Muscle of back (tissue), 11 donors: ENCODE measurements around the gene AMOTL2. TPM values are rescaled to one million over a fixed set of nuclear protein-coding genes. Genes with fewer than 3 reads are reported as not detected.

Experiments
- DNase-seq, 3 donors: peaks; one replicate each; pipeline versions ENCODE4 v3.0.0 to v3.0.0-alpha.2; 2013
- polyA plus RNA-seq, 10 donors: library from polyadenylated mRNA; unstranded; fragments of 120-200 nt; gene quantifications; one replicate each; pipeline ENCODE4 v1.2.1, GENCODE V29; 2013; ENCODE audit not compliant: insufficient read length in 10 of 10

AMOTL2 gene
- polyA plus RNA-seq, 10 donors: 38.0 to 66.8 (median 54.0) TPM

DNA sequence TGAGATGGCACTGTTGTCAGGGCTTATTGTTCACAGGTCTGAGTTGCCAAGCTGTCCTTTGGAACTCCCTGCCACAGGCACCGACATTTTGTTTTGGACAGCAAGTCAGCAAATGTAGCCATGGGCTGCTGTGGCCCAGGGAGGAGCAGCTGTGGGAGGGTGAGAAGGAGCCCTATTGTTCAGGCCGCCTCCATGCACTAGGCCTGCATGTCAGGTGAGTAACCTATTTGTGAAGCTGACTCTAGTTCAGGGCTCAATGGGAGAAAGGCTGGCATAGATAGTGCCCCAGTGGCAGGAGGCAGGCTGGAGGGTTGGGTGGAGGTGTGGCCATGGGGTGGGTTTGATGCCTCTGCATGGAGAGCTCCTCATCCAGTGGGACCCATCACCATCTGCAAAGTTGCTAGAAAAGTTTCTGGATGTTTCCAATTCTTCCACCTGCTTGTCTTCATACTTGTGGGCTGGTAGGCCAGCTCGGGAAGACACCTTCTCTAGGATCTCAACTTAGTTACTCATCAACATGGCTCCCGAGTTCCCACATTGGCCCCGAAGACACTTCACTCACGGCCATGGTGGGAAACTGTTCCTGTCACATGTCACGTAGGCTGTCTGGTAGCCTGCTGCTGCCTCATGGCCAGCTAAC is 19.5 kb downstream of the AMOTL2 start:
- DNase-seq: no peak

DNA sequence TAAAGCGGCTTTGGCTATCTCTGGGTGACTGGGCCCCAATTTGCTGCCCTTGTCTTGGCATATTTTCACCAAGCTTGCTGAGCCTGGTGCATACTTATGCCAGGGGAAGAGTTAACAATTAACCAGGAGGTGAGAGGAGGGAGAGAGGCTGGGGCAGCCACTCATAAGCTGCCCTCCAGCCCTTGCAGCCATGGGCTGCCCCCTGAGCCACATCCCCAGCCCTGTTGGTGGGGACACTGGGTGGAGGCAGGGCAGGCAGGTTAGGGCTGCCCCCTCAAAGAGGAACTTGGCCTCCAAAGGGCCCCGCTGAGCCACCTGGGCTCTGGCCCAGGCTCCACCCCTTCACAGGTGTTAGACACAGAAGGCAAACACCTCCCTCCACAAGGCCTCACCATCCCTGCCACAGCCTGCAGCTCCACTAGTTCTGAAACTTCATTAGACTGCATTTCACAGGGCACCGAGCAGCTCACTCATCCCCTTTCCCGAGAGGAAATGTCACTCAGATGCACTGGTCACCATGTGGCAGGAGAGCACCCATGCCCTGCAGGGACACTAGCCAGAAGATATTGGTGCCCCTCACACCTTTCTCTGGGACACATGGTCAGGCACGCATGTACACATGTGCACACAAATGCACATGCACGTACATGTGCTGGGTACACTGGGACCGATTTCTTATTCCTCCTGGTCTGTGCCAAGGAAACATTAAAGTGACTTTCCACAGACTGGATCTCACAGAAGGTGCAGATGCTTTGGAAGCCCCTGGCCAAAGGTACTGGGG is 20.2 kb downstream of the AMOTL2 start:
- no peak for DNase-seq

DNA sequence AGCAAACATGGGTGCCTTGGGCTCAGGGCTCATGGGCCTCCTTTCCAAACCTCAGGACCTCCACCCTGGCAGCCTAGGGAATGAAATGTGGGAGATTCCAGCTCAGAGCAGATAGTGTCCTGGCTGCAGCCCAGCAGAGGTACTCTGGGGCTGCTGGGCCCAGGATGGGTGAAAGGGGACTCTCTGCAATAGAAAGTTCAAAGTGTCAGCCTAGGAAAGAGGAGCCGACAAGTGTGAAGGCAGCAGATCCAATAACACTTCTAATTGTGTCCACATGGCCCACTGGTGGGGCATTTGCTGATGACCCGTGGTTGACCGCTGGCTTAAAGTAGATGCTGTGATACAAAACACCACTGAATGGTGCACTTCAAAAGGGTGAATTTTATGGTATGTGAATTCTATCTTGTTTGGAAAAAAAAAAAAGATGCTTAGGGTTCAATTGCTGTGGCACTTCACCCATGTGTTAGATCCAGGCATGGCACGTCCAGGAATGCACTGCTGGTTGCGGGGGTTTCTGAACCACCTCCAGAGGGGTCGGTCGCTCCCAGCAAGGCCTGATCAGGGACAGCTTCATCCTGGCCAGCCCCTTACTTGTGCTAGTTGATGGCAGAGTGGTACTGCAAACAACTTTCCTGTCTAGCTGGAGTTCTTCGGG is 20.9 kb downstream of the AMOTL2 start:
- no peak for DNase-seq

DNA sequence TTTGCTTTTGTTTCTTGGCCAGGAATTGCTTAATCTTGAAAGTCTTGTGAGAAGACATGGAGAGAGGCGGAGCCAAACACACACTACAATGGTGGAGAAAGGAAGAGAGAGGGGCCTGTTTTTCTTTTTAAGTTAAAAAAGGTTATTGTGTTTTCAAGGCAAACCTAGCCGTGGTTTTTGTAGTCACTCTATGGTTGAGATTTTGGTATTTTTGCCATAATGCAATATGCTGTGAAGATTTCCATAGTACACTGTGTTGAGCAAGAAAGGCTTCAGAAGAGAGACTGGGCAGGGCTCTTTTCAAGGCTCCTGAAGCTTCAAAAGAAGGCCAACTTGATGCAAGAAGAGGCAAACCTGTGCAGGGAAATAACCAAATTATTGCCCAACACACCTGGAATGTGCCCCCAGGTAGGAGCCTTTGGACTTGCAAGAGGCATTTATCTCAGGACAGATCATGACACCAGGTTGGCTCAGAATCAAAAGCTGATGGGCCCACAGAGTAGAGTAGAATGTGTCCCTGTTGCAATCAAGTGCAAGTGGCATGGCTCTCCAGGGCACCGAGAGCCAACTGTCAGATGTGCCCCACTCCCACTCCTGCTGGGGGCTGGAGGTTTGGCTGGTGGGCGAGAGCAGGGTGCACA is 22.1 kb downstream of the AMOTL2 start:
- DNase-seq: no peak

DNA sequence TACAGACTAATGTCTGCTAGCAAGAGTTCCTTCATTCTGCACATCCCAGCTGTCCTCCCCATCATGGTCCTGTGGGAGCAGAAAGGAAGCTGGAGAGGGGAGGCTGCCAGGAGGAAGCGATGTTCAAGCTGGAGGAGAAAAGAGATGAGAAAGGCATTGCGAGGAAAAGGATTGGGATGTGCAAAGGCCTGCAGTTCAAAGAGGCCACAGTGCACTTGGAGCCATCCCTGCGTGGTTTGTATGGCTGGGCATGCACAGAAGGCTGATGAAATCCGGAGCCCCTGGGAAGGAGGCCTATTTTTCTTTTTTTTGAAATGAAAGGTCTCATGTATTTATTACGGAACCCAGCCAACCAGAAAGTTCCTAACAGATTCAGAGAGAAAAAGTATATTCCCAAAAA is 22.8 kb downstream of the AMOTL2 start:
- peak in 1 of 3 donors; percentile 72 for DNase-seq

DNA sequence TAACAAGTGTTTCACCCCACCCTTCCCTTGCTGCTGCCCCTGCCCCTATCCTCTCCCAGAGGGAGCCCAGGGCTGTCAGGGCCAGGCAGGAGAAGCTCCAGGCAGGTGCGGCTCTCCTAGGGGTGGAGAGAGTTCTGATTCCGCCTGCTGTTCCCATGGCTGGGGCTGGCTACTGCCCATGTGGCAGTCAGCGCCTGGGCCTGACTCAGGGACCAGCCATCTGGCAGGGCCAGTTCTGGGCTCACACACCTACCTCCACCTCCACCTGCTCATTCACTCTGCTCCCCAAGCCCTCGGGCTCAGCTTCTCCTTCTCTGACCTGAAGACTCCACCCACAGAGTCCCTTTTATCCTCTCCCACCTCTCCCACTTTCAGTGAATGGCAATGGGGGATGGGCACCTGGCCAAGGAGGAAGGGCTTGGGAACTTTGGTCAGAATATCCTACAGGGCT is 23.4 kb downstream of the AMOTL2 start:
- DNase-seq: no peak

DNA sequence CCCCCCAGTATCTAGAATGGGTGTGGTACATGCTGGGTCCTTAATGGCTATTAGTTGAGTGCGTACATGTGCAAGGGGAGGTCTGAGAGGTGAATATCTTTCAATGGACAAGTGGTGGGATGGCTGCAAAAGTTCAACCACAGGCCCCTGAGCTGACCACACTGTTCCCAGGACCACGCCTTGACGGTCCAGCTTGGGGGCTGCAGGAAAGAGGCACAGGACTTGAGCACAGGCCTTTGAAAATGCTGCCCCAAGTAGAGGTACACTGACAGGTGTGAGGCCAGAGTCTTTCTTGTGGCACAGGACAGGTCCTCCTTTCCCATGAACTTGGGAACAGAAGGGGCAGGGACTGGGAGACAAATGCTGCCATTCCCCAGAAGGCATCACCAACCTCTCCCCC is 24.0 kb downstream of the AMOTL2 start:
- no peak for DNase-seq

DNA sequence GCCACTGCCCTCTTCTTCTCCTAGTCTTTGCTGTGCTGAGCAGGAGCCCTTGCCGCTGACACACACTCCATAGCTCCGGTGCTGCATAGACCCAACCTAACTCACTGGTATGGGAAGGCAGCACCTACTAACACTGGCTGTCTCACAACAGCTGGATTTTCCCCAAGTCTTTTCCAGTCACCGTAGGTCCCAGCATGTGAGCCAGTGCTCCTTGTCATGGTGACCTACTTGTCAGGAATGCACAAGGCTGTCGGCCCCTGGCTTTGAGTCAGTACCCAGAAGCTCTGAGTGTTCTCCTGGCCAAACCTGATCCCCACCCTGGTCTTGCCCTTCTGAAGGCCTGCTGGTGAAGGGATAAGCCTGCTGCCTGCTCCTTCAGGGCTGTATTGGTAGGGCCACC is 25.7 kb downstream of the AMOTL2 start:
- DNase-seq: no peak

DNA sequence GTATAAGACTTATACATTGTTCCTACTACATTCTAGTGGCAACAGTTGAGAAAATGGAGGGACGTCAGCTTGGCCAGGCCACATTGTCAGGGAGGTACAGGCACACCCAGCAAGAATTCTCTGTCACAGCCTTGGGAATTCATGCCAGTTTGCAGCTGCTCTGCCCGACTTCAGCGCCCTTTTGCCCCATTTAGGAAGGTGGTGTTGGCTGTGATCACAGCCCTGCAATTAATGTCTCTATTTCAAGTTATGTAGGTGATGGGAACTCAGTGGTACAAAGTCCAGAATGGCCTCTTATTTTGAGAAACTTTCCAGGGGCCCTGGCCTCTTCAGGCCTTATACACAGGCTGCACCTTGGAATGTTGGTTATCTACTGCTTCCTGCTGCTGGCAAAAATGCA is 26.7 kb downstream of the AMOTL2 start:
- no peak for DNase-seq

DNA sequence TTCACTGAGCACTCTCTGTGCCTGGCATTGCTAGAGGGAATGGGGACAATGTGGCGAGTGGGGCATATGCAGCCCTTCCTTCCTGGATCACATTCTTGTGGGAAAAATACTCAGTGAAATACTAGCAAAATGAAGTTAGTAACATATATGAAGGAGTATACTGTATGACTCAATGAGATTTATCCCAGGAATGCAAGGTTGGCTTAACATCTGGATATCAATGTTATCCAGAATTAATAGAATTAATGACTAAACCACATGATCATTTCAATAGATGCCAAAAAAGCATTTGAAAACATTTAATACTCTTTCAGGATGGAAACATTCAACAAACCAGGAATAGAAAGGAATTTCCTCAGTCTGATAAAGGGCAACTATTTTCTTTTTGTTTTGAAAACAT is 27.5 kb downstream of the AMOTL2 start:
- DNase-seq: no peak

DNA sequence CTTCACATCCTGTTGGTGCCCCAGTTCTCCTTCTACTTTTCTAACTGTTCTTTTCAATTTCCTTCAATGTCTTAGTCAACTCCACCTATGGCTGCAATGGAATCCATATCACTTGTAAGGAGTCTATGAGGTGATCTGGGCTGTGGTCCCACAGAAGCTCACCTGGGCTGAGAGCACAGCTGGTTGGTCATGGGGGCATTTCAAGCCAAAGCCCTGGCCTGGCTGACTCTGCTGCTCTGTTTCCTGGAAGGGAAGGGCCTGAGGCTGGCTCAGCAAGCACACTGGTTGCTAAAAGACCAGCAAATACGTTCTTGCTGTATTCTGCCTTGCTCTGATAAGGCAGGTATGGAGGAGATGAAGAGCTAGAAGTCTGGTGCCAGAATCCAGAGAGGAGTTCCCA is 29.0 kb downstream of the AMOTL2 start:
- no peak for DNase-seq

DNA sequence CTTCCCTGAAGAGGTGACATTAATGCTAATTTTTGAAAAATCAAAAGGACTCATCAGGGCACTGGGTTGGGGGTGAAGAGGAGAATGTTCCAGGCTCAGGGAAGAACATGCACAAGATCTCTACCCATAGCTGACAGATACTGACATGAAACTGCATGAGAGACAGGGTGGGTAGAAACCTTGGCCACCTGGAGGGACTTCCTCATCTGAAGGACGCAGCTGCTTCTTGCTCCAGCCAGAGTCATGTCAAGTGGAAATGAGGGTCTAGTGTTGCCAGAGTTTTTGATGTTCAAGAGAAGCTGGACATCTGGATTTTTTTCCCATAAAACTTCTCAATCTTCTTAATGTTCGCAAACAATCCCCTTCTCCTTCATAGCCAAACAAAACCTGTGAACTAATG is 29.7 kb downstream of the AMOTL2 start:
- no peak for DNase-seq

DNA sequence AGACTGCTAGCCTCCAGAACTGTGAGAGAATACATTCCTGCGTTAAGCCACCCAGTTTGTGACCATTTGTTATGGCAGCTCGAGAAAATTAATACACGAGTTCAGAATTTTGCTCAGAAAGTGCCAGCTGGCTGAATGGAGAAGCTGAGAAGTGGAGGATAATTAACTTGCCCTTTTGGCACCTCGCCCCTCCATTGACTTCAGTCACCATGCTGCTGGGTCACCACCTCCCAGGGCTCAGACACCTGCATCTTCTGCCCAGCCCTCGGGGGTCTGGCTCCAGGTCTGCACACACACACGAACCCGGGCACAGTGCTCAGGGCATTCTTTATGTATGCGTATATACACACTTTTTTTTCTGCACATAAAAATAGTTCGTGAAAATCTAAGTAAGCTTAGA is 32.0 kb downstream of the AMOTL2 start:
- DNase-seq: no peak

DNA sequence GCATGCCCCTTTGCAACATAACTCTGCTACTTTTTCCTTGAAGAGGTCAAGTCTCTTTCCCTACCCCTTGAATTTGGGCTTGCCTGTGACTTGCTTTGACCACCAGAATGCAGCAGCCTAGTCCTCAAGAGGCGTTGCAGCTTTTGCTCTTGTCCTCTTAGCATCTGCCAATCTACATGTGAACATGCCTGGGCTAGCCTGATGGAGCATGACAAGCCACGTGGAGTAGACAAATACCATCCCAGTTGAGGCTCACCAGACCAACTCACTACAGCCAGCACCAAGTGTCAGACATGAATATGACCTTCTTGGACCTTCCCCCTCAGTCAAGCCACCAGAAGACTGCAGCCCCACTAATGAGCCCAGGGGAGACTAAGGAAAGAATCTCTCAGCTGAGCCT is 32.9 kb downstream of the AMOTL2 start:
- DNase-seq: no peak

DNA sequence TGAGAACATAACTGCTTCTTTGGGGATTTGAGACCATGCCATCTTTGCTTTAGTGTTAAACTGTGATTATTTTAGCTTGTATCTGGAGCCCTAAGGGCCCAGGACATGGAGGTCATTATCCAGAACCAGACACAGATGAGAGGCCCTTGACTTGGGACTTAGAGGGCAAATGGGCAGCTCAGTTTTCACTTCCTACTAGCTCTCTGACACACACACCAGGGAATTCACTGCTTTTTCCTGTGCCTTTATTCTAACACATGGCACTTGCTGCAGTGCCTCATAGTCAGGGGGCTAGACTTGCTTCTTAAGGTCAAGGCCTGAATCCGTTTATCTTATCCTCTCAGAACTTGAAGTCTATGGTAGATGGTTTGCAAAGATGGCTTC is 33.3 kb downstream of the AMOTL2 start:
- DNase-seq: no peak

DNA sequence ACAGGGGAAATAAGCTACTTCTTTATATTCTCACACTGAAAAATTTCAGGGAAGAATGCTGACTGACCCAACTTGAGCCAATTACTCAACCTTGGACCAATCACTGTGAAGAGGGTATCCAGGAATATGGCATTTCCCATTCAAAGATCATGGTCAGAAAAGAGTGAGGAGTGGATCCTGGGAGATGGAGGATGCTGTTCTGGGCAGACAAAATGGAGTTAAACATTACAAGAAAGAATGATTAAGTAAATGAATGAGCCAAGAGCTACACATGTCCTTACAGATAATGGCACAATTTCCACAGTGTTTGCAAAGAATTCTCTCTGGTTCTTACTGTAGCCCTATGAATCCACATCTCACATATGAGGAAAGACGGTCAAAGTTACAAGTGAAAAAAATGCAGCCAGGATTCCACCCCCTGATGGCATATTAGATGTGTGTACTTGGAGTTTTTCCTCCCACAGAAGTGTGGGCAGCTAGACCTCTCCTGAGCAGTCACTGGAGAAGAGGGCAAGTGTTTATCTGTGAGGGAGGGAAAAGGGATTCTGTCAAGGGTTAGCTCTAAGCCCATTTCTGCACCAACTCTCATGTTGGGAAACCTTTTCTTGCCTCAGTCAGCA is 33.8 kb downstream of the AMOTL2 start:
- DNase-seq: no peak

DNA sequence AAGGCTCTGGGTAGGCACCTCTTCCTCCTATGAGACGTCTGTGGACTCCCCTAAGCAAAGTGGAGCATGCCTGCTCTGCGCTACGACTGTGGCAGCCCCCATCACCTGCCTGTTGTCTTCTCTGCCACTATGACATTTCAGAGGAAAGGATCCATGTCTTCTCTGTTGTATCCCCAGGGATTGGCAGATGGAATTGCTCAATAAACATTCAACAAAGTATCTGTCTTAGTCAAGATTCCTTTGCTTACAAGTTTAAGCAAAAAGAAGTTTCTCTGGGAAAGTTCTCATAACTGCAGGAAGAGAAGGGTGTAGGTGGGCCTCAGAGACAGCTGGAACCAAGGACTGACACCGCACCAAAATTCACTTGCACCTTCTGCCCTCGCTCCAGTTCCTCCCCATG is 34.3 kb downstream of the AMOTL2 start:
- DNase-seq: no peak

DNA sequence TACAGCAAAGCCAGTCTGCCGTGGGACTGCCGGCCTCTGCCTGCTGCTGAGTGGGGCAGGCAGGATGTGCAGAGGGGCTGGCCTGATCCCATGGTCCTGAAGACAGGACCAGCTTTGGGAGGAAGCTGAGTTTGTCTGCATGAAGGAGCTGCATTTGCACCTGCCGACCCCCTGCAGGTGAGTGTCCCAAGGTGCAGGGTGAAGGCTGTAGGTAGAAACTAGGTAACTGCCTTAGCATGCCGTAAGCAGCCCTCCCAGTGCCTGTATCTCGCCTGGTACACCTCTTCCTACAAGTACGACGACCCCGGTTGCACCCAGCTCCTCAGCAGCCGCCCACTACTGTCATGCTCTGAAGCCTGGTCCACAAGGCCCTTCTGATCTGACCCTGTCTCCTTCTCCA is 34.9 kb downstream of the AMOTL2 start:
- DNase-seq: no peak

DNA sequence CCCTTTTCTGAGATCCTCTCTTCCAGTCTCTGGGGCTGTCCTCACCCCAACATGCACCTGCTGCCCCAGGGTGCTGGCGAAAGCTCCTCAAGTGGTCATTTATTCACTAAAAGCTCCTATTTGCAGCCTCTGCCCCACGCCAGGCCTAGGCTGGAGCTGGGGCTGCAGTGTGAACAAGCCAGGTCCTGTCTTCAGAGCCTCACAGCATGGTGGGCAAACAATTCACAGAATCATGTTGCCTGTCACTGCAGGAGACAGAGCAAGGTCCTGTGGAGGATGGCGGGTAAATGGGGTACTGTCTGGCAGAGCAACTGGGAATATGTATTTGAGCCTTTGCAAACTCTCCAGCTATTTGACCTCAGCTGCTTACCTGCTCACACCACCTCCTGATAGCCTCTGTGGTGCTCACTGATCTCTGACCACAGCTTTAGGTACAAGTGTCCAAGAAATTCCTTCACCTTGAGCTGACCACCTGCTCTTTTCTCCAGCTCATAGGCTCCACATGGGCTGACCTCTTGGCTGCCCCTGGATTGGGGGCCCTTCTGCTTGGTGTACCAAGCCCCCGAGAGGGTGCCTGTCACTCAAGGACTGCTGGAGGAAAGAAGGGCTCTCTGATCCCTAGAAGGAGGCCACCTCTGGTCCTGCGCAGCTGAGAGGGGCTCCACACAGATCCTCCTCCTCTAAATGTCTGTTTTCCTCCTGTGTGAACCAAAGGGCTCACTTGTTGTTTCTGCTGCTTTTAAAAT is 35.6 kb downstream of the AMOTL2 start:
- no peak for DNase-seq

DNA sequence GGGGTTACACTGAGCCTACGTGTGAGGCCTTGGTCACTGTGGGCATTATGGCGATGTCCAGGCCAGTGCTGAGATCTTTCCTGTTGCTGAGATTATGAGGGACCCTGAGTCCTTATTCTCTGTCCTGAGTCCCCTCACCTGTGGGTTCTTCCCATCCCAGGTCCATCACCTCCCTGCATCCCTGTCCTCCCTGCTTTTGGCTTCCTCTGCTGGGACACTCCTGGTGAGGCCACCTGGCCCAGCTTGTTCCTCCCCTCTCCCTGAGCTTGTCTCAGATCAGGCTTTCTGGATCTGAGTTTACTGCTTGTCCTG is 36.1 kb downstream of the AMOTL2 start:
- DNase-seq: no peak

DNA sequence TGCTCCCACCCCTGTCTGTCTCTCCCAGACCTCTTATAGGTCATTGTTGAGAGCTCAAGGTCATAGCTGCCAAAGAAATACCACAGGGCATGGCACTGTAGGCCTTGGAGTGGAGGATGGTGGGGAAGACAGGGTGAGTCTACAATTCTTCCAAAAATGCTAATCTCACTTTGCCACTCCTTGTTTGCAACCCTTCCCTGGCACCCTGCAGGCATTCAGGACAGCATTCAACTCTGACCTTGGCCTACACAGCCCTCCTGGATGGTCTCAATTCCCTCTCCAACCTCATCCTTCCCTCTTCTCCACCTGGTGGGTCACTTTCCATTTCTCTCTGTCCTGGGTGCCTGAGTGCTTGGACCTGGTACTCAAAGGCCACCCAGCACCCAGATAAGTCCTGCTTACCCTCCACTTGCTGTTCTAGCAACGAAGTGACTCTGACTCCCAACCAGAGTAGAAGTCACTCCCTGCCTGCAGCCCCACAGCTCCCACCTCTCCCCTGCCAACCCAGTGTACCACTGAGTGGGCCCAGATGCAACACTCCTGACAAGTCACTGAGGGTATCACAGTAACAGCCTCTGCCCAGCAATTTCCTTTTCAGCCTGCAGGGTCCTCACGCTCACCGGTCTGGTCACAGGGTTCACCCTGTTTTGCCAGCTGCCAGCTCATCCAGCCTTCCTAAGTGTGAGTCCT is 36.6 kb downstream of the AMOTL2 start:
- no peak for DNase-seq
